Endodermal cell (in vitro differentiated cells): ENCODE results near the gene IDI1. TPM values are rescaled to one million over a fixed set of nuclear protein-coding genes. Genes with fewer than 3 reads are reported as not detected.

ENCODE experiments used
- DNase-seq: peaks from one replicate; pipeline ENCODE4 v3.0.0-alpha.2; 2017
- H3K27ac ChIP-seq: 2 replicates; pipeline ENCODE4 v1.5.1; 2013; ENCODE audit warnings: mild to moderate bottlenecking, low read depth, low read length, moderate library complexity
- H3K27me3 ChIP-seq: 2 replicates; pipeline ENCODE4 v1.6.1; 2013; ENCODE audit warnings: mild to moderate bottlenecking, low read length, moderate library complexity; ENCODE audit not compliant: insufficient read depth, control insufficient read depth, poor library complexity, severe bottlenecking
- H3K36me3 ChIP-seq: 2 replicates; pipeline ENCODE4 v1.7.0; 2013; ENCODE audit warnings: mild to moderate bottlenecking, low read length, moderate library complexity; ENCODE audit not compliant: control insufficient read depth, insufficient read depth
- H3K4me1 ChIP-seq: one replicate; pipeline ENCODE4 v1.7.0; 2013; ENCODE audit warnings: low read length; ENCODE audit not compliant: control insufficient read depth, insufficient read depth
- H3K4me3 ChIP-seq: 2 replicates; pipeline ENCODE4 v1.5.1; 2013; ENCODE audit warnings: mild to moderate bottlenecking, low read length, moderate library complexity
- H3K9ac ChIP-seq: 2 replicates; pipeline ENCODE4 v1.6.1; 2013; ENCODE audit warnings: mild to moderate bottlenecking, low read length, moderate library complexity; ENCODE audit not compliant: poor library complexity, severe bottlenecking; ENCODE audit errors: extremely low read depth
- H3K9me3 ChIP-seq: 2 replicates; pipeline ENCODE4 v1.6.1; 2013; ENCODE audit warnings: mild to moderate bottlenecking, low read length, moderate library complexity; ENCODE audit not compliant: control insufficient read depth
- H3K27ac Mint-ChIP-seq: 2 replicates; pipeline ENCODE4 v1.8.0; 2020; ENCODE audit warnings: mixed read lengths
- H3K27me3 Mint-ChIP-seq: 2 replicates; pipeline ENCODE4 v1.8.0; 2021; ENCODE audit warnings: mild to moderate bottlenecking, mixed read lengths; ENCODE audit not compliant: insufficient read depth
- H3K36me3 Mint-ChIP-seq: 2 replicates; pipeline ENCODE4 v1.8.0; 2020; ENCODE audit warnings: low read depth, mixed read lengths
- H3K4me1 Mint-ChIP-seq: 2 replicates; pipeline ENCODE4 v1.8.0; 2020; ENCODE audit warnings: mixed read lengths
- H3K4me3 Mint-ChIP-seq: 2 replicates; pipeline ENCODE4 v1.8.0; 2020; ENCODE audit warnings: mild to moderate bottlenecking, moderate library complexity, mixed read lengths
- H3K9me3 Mint-ChIP-seq: 2 replicates; pipeline ENCODE4 v1.8.0; 2020; ENCODE audit warnings: mild to moderate bottlenecking, mixed read lengths
- CTCF ChIP-seq: fragments of 200-600 bp; sonication (generic); conservative IDR thresholded peaks from 2 replicates; pipeline ENCODE4 v1.5.0; 2021; ENCODE audit warnings: antibody characterized with exemption, mild to moderate bottlenecking
- WGBS, 2 experiments: methylation state at CpG; one replicate each; pipeline versions ENCODE4 v1.1.5 to v1.1.7; 2013; ENCODE audit warnings: missing lambda C conversion rate in 2 of 2, mixed read lengths in 1 of 2; ENCODE audit not compliant: insufficient coverage in 1 of 2, insufficient read length in 1 of 2; 5-methylcytosine and 5-hydroxymethylcytosine counted together
- total RNA-seq, 2 donors: library from RNA; stranded (reverse); fragmentation: NEBNext Ultra II Directional in 1 of 2; extraction: Animal tissue kit (Norgen Biotek cat#: 25700) in 1 of 2; gene quantifications; 2 replicates in 1 of 2; 3 replicates in 1 of 2; pipeline ENCODE4 v1.2.1, GENCODE V29; 2021

IDI1 gene
- total RNA-seq, 2 donors from 2014 or later: 36.3 to 53.3 TPM

DNA sequence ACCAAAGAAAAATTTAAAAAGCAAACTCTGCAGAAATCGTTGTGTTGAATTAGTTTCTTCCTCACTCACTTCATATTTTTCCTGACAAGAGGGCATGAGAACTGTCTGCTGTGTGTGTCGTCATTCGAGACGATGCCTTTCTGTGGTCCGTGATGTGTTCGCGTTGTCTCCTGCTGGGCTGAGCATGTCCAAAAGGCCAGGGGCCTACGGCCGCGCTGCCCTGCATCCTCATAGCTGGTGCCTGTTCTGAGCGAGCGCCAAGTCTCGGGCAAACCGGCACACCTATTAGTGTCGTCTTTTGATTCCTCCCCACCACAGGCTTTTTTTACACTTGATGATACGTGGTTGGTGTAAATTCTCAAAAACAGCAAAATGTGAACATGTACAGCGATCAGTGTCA lies 34.7 kb upstream of the IDI1 start:
- Mint-ChIP-seq H3K9me3 (no peaks in the 10 kb centered on the region), H3K27me3 (no peaks in the 10 kb centered on the region), H3K36me3 (peaks cover 55% of the 10 kb centered on the region), H3K27ac (no peak overlapping the region), H3K4me3 (no peak overlapping the region), H3K4me1 (no peaks in the 10 kb centered on the region)
- WGBS, 2 experiments: 94 to 97% methylated on average over 17 of the region's 17 CpGs
- Histone ChIP-seq H3K9ac (no peak overlapping the region), H3K4me3 (no peak overlapping the region), H3K36me3 (peaks cover 59% of the 10 kb centered on the region), H3K27ac (no peak overlapping the region), H3K9me3 (no peaks in the 10 kb centered on the region), H3K27me3 (no peaks in the 10 kb centered on the region), H3K4me1 (no peaks in the 10 kb centered on the region)
- no peak for TF ChIP-seq CTCF
- DNase-seq: no peak

- Mint-ChIP-seq H3K27me3 (no peaks in the 10 kb centered on the region), H3K9me3 (no peaks in the 10 kb centered on the region), H3K4me1 (no peaks in the 10 kb centered on the region), H3K27ac (no peak overlapping the region), H3K36me3 (peaks cover 46% of the 10 kb centered on the region), H3K4me3 (no peak overlapping the region)
- Histone ChIP-seq H3K4me3 (no peak overlapping the region), H3K9me3 (no peaks in the 10 kb centered on the region), H3K4me1 (no peaks in the 10 kb centered on the region), H3K27me3 (no peaks in the 10 kb centered on the region), H3K9ac (no peak overlapping the region), H3K27ac (no peak overlapping the region), H3K36me3 (peaks cover 66% of the 10 kb centered on the region)
- TF ChIP-seq CTCF: no peak
- no peak for DNase-seq
Observed at GRCh38 chr10:1078668-1079067, 29.7 kb upstream of the IDI1 start.

DNA sequence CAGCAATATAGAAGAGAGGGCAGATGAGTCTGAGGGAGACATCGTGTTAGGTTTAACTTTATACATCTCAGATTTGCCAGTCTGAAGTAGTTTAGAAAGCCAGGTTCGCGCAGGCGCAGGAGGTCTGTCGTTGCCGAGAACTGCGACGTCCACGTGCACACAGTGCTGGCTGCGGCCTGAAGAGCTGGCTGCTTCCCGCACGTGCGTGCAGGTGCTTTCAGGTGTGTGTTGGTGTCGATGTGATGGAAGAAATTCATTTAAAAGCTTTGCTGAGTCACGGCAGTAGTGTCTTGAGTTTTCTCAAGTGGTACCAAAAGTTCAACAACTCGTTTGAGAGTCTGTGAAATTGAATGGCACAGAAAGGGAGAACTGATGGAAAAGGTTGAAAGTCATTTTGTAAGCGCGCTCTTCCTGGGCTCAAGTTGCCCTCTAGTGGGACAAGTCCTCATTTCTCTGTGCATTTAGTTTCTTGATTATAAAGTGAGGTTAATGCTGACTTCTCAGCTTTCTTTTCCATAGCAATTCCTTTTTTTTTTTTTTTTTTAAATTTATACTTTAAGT lies 25.9 kb upstream of the IDI1 start:
- peaks cover 46% of the 10 kb centered on the region for H3K36me3 ChIP-seq
- H3K27ac ChIP-seq: no peak overlapping the region
- no peaks in the 10 kb centered on the region for H3K4me1 ChIP-seq
- Mint-ChIP-seq H3K36me3 (peaks cover 39% of the 10 kb centered on the region), H3K9me3 (no peaks in the 10 kb centered on the region), H3K27me3 (no peaks in the 10 kb centered on the region), H3K4me1 (no peaks in the 10 kb centered on the region), H3K27ac (peak overlapping the region; percentile 15), H3K4me3 (no peak overlapping the region)
- H3K9ac ChIP-seq: no peak overlapping the region
- 94 to 95% methylated on average over 18 of the region's 18 CpGs for WGBS, 2 experiments
- DNase-seq: no peak
- no peaks in the 10 kb centered on the region for H3K9me3 ChIP-seq
- H3K4me3 ChIP-seq: no peak overlapping the region
- H3K27me3 ChIP-seq: no peaks in the 10 kb centered on the region
- peak; percentile 65 for TF ChIP-seq CTCF
